GM21526 (cell line): ENCODE results near the gene APBA1.
"Not testable (repeated sequence)": the region's sequence is repeated elsewhere in the genome, so short reads cannot be mapped to it uniquely, and the experiment has no call there.

Experiments used
- ATAC-seq: cut with Tn5 transposase; IDR thresholded peaks from one replicate; pipeline ENCODE4 v1.9.1; 2021; ENCODE audit warnings: moderate library complexity; ENCODE audit not compliant: unreplicated experiment, low FRiP score

The APBA1 gene

DNA sequence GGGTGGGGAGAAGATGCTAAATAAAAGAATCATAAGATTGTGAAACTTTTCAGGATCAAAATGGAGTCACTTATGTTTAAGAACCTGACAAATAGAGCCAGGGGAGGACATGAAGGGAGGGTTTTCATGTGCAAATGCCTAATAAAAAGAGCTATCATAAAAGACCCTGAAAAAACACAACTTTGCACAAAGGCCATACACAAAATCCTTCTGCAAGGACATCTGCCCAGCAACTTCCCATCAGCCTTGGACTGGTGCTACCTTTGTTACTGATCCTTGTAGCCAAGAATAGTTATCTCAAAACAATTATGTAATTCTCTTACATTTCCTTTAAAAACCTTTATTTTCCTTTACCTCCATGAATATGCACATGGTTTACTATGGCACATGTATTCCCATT lies 63.0 kb downstream of the APBA1 start:
- no peak for ATAC-seq

DNA sequence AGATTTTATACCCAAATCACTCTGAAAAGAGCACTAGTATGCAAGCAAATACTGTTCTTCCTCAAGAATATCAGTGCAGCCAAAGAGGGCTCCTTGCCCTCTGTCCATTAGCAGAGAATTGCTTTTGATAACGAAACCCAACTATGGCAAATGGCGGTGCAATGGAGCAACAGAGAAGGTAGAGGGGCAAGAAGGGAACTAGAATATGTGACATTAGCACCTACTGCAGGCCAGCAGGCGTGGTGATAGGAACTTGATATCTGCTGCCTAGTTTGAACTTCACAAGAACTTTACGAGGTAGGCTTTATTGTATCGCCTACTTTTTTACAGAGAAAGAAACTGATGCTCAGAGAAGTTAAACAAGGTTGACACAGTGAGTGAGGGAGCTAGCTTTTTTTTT lies 66.1 kb downstream of the APBA1 start:
- ATAC-seq, result no peak

DNA sequence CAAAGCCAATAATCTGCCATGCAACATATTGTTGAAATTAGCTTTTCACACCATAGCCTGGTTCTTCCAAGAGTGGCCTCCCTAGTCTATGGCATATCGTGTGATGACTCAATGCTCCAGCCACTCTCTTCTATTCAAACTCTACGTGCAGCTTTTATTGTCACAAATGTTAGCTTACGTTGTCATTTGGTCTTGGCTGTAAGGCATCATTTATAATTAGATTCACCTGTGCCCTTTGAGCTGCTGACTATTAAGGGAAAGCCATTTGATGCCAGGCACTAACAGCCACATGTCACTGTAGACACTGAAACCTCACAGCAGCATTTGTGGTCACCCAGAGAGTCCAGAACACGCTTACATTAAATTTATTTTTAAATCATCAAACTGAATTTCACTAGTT lies 66.8 kb downstream of the APBA1 start:
- no peak for ATAC-seq

DNA sequence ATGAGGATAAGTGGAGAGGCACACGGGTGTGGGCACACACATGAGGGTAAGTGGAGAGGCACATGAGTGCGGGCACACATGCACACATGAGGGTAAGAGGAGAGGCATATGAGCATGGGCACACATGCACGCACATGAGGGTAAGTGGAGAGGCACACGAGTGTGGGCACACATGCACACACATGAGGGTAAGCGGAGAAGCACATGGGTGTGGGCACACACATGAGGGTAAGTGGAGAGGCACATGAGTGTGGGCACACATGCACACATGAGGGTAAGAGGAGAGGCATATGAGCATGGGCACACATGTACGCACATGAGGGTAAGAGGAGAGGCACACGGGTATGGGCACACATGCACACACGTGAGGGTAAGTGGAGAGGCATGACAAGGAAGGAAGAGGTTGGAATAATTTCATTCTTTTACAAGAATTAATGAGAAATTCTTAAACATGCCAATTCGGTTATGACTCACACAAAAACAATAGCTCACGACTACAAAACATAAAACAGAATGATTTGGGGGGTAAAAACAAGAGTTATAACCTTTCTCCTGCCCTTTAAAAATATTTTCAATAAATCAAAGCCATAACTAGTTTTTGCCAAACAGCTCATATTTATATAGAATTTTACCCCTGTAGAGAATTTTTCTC lies 67.5 kb downstream of the APBA1 start:
- no peak for ATAC-seq

DNA sequence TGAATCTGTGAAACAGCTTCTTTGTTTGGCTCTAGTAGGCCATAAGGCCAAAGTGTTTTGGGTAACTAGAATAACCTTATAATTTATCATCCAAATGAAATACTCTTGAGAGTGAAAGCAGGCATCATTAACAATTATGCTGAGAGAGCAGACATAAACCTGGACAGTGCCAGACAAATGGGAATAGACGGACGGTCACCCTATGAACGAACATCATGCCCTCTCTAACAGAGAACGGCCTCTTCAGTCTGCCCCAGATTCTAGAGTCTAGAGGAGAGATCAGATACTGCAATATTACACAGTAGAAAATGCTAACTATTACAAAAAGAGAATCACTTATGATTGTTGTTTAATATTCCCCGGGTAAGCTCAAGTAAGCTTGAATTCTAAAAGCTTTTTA lies 68.5 kb downstream of the APBA1 start:
- no peak for ATAC-seq

DNA sequence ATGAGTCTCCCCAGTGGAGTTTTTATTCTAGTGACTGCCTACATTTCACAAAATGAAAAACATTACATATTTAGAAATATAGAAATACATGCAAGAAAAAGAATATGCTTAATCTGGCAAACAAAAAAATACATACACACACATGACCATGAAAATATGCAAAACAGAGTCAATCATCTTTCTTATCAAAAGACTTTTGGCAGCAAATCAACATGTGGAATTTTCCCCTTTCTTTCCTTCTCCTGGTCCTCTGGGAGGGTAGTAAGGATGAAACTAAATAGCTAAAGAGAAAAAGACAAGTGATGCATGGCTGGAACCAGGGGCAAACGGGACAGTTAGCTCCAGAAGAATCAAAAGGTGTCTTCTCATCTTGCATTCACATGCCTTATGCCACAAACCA lies 69.4 kb downstream of the APBA1 start:
- ATAC-seq, result no peak

DNA sequence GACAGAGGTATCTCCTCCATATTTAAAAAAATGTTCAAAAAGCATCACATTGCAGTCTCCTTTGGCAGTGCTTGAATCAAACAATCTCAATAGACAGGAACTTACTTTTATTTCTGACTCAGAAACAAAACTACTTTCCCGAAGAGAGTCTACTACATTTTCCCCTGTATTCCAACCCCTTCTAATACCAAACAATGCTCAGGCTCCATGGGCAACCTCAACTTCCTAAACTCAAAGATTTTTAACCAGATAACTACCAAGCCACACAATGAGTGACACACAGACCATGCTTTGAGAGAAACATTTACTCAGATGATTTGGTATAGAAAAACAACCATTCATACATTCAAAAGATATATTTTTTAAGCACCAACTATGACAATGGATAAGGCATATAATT lies 70.5 kb downstream of the APBA1 start:
- ATAC-seq, result no peak

DNA sequence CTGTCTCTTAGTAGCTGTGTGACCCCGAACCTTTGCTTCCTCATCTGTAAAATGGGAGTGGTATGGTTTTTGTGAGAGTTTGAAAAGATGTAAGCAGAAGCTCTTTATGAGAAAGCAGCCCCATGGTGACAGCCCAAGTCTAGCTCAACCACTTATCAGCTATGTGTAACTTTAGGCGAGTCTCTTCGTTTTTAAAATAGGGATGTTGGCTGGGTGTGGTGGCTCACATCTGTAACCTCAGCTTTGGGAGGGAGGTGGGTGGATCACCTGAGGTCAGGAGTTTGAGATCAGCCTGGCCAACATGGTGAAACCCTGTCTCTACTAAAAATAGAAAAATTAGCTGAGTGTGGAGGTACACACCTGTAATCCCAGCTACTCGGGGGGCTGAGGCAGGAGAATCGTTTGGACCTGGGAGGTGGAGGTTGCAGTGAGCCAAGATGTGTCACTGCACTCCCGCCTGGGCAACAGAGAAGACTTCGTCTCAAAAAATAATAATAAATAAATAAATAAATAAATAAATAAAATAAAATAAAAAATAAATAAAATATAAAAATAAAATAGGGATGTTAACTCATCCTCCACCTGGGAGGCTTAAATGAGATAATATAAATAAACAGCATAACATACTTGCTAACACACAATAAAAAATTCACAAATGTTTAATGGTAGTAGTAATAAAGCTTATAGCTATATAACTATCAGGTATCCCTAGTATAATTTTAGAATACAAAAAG lies 71.7 kb downstream of the APBA1 start:
- ATAC-seq, result no peak

DNA sequence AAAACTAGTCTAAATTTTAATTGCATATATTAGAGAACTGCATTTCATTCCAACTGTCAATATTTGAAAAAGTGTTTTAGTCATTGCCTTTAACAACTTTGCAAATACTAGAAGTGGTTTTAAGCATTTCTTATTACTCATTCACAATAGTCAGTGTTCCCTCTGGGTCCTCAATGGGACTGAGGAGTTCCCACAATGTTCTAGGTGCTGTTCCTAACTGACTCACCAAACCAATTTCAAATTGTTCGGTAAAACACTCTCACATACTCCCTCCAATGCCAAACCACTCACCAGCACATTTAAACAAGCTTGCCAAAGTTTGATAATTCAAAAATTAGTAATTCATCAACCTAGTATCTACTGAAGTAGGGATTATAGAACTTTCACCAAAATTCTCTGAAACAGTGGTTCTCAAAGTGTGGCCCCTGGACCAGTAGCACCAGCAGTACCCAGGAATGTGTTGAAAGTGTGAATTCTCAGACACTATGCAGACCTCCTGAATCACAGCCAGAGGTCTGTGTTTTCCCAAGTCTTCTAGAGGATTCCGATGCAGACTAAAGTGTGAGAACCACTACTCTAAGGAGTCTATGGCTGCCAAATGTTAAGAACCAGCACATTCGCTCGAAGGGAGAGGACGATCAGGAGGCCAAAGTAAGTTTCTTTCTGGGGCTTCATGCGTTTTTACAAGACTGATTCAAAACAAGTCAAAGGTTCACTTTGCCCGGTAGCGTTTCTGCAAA lies 72.8 kb downstream of the APBA1 start:
- no peak for ATAC-seq

DNA sequence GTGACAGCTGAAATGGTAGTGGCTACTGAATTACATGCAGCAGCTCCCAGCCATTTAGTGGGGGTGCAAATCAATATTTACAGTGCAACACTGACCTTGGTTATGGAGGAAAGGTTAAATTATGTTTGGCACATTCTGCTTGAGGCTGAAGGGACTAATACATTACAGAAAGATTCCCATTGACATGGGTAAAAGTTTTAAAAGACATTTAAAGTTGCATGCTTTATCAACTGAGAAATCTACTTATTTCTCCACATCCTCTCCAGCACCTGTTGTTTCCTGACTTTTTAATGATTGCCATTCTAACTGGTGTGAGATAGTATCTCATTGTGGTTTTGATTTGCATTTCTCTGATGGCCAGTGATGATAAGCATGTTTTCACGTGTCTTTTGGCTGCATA lies 75.3 kb downstream of the APBA1 start:
- ATAC-seq, result not testable (repeated sequence)

DNA sequence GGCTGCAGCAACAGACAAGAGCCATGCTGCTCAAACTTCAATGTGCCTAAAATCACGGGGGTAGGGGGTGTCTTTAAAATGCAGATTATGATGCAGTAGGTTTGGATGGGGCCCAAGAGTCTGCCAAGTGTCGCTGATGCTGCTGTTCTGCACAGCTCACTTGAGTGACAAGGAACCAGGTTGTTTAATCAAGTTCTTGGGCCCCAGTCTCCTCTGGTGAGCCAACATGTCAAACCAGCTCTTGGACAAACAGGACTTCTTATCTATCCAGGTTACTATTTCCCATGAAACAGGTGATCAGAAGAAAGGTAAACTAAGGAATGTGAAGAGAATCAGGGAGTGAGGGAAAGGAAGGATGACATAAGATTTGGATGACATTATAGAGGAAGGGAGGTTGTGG lies 78.0 kb downstream of the APBA1 start:
- ATAC-seq, result no peak

DNA sequence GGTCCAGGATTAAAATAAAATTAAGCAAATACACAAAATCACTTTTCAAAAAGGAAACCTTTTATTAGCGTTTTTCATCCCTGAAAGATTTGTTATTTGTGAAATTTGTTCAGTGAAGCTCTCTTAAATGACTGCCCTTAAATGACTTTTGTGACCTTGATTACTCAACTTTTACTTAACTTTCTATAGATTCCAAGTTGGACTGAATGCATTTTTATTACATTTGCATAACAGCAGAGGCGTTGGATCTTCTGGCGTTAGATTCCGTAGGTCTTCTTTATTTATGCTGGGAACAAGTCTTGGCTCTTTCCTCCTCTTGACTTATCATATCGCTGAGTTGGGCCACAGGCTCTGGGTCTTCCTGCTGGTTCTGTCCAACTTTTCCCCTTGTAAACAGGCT lies 78.4 kb downstream of the APBA1 start:
- no peak for ATAC-seq

DNA sequence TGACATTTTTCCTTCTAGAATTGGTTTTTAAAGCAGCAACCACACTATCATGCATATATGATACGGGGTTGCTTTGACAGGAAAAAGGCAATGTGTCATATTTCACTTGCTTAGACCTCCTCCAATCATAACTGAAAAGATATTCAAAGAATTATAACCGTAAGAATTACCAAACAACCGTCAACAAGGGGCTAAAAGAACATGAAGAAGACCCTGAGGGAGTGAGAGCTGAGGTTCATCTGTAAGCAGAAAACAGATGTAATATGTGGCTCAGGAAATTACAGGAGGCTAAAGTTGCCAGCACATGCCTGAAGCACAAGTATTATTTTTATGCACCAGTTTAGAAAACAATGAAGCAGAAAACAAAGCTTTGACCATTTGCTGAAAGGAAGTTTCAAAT lies 78.9 kb downstream of the APBA1 start:
- no peak for ATAC-seq

DNA sequence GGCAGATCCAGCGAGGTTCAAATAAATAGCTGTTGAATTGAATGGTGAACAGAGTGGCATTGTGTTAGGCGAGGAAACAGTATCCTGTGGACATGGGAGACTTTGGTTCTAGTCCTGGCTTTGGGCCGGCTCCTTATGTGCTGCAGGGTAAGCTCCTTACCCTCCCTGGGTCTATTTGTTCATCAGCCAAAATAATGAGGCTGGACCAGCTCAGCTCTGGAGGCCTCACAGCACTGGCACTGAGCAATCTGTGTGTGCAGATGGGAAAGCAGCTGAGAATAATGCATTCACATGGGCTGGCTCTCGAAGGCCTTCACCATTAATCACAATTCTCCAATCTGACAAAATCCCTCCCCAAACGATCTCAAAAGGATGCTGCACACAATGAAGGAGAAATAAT lies 81.9 kb downstream of the APBA1 start:
- ATAC-seq, result no peak

DNA sequence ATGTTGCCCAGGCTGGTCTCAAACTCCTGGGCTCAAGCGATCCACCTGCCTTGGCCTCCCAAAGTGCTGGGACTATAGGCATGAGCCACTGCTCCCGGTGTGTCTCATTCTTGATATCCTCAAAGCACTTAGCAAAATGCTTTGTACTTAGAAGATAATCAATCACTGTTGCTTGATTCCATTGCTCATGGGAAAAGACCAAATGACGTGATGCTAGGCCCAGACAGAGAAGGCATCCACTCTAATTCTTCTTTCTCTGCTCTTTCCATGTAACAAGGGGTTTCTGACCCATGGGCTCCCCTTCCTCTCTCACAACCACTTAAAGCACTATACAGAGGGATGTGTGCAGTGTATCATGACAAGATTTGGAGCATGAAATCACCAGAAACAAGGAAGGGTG lies 83.0 kb downstream of the APBA1 start:
- no peak for ATAC-seq

DNA sequence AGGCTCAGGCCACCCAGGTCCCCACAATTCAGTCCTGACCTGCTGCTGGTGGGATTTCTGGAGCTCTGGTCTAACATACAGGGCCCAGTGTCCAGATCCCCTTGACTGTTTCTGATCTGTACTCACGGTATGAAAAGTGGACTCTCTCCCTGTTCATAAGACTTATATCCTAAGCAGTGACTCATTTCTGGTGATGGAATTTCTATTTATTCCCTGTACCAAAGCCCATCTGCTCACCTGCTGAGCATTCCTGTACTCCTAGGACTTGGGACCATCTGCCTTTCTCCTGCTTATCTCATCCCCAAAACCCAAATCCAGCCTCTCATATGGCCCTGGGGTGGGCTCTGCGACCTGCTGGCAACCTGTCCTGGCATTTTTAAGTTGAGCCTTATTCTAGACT lies 86.6 kb downstream of the APBA1 start:
- ATAC-seq, result no peak

DNA sequence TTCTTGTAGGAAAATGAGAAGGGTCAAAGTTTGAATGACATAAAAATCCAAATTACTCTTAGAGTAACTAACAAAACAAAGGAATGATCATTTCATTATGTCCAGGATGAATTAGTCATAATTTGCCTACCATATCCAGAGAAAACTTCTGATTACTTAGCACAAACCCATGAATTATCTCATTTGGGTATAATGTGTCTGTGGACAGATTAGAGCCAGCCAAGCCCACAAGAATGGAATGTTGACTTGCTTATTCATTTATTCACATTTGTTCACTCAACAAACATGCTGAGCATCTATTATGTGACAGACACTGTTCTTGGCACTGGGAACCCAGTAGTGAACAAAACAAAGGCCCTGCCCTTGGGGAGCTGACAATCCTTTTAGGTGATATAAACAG lies 87.4 kb downstream of the APBA1 start:
- no peak for ATAC-seq

DNA sequence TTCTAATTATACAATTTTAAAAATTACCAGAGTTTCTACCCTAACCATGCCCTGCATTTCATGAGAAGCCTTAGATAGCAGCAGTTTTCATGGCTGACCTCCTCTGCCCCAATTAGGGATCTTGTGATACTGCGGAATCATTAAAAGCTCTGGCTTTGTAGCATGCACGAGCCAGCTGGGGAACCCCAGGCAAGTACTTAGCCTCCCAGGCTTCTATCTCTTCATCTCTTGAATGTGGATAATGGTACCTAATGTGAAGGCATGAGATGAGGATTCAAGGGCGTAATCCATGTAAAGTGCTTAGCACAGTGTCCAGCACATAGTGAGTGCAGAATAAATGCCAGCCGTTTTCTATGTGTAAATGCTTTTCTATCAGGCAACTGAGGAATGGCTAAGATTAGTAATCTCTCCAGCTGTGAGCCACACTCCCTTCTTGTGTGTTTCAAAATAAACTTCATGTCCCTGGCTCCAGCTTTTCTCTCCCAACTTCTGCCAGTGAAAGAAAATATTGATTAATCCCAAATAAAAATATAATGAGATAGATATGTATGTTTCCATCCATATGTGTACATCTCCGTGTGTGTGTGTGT lies 88.4 kb downstream of the APBA1 start:
- ATAC-seq, result no peak

DNA sequence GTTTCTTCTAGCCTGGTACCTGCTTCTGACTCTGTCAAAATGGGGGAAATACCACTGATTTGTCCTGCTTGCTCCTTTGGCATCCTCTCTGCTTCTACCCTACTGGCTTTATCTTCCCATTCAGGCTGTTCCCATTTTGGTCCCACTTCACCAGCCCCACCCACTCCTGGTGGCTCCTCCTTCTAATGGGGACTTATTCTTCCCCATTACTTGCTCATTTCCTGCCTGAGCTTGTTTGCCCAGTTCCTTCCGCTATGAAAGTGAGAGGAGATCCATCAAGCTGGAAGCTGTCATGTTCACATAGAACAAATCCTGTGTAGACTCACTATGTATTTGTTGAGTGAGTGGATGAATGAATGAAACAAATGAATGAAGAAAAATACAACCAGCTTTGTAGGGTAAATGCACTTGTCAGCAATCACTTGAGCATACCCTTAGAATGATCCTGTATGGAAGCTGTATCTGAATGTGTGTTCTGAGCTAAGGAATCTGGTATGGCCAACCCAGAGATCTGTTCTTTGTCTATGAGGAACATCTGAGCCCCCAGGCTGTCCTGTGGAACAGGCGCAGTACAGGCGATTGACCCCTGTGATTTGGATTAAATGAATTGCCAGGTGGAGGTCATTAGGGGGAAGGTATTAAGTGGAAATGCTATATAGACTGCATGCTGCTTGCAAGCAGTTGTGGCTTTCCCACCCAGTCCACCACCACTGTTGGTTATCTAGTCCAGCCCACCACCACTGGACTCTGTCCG lies 89.5 kb downstream of the APBA1 start:
- ATAC-seq, result no peak

DNA sequence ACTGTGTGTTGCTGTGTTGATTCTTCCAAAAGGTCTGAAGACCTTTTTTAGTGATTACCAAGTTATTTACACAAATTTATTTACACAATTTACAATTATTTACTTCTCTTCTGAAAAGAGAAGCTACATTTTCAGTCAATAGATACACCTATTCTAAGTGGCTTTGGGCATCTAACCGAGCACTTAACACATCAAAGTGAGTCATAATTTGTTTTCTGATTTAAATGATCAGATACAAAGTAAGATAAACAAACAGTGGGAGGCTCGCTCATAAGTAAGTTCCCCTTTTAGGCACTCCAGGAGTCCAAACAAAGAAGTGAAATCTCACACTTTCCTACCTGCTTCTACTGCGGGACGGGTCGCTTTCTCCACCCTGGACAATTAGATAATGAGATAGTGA lies 90.2 kb downstream of the APBA1 start:
- ATAC-seq, result no peak
